HG03378 (cell line): ENCODE data around the gene ROBO1.

Experiments used
- ATAC-seq: cut with Tn5 transposase; IDR thresholded peaks from one replicate; pipeline ENCODE4 v1.9.1; 2021; ENCODE audit warnings: mild to moderate bottlenecking, moderate library complexity; ENCODE audit not compliant: unreplicated experiment

The ROBO1 gene

GRCh38 chr3:78992830-78993229, 775.0 kb downstream of the ROBO1 start:
- no peak for ATAC-seq

GRCh38 chr3:78992400-78992799, 775.4 kb downstream of the ROBO1 start:
- ATAC-seq, result no peak

GRCh38 chr3:78991656-78992055, 776.1 kb downstream of the ROBO1 start:
- ATAC-seq, result no peak

GRCh38 chr3:78990156-78990555, 777.6 kb downstream of the ROBO1 start:
- no peak for ATAC-seq

GRCh38 chr3:78988324-78988723, 779.5 kb downstream of the ROBO1 start:
- no peak for ATAC-seq

GRCh38 chr3:78986416-78987101, 781.2 kb downstream of the ROBO1 start:
- ATAC-seq, result no peak

GRCh38 chr3:78985981-78986380, 781.8 kb downstream of the ROBO1 start:
- no peak for ATAC-seq

- no peak for ATAC-seq
Measured at GRCh38 chr3:78979028-78979427, 788.8 kb downstream of the ROBO1 start.

GRCh38 chr3:78978037-78978436, 789.8 kb downstream of the ROBO1 start:
- ATAC-seq, result no peak

GRCh38 chr3:78977073-78977472, 790.7 kb downstream of the ROBO1 start:
- ATAC-seq, result no peak

- ATAC-seq, result no peak
Measured at GRCh38 chr3:78976200-78976599, 791.6 kb downstream of the ROBO1 start.

GRCh38 chr3:78974181-78974790, 793.5 kb downstream of the ROBO1 start:
- no peak for ATAC-seq

GRCh38 chr3:78972617-78973301, 795.0 kb downstream of the ROBO1 start:
- no peak for ATAC-seq

- no peak for ATAC-seq
Measured at GRCh38 chr3:78970656-78971055, 797.1 kb downstream of the ROBO1 start.

- ATAC-seq, result no peak
Measured at GRCh38 chr3:78969483-78969882, 798.3 kb downstream of the ROBO1 start.

- no peak for ATAC-seq
Measured at GRCh38 chr3:78967061-78967460, 800.7 kb downstream of the ROBO1 start.

- no peak for ATAC-seq
Measured at GRCh38 chr3:78963771-78964170, 804.0 kb downstream of the ROBO1 start.

GRCh38 chr3:78957456-78957855, 810.3 kb downstream of the ROBO1 start:
- ATAC-seq, result no peak

GRCh38 chr3:78951342-78951945, 816.4 kb downstream of the ROBO1 start:
- ATAC-seq, result no peak

- ATAC-seq, result no peak
Measured at GRCh38 chr3:78941587-78941986, 826.2 kb downstream of the ROBO1 start.

GRCh38 chr3:78940626-78941025, 827.2 kb downstream of the ROBO1 start:
- no peak for ATAC-seq

- ATAC-seq, result no peak
Measured at GRCh38 chr3:78940128-78940527, 827.7 kb downstream of the ROBO1 start.
